HL-60 (cell line): ENCODE measurements around the gene ARG1.
"Not testable (repeated sequence)": the region's sequence is repeated elsewhere in the genome, so short reads cannot be mapped to it uniquely, and the experiment has no call there.

Experiments
- DNase-seq, 2 experiments: peaks; one replicate each; pipeline ENCODE4 v3.0.0-alpha.2; 2010 to 2020; ENCODE audit warnings: low read depth in 1 of 2, low spot score in 1 of 2
- H3K27ac ChIP-seq: fragments of 250-450 bp; sonication (Bioruptor Pico); replicated peaks from 2 replicates; pipeline ENCODE4 v1.5.1; 2020; ENCODE audit warnings: mild to moderate bottlenecking, moderate library complexity
- H3K27me3 ChIP-seq: fragments of 250-450 bp; sonication (Bioruptor Pico); 2 replicates; pipeline ENCODE4 v1.5.1; 2021; ENCODE audit warnings: mild to moderate bottlenecking, moderate library complexity; ENCODE audit not compliant: insufficient read depth, poor library complexity, severe bottlenecking
- H3K4me3 ChIP-seq: replicated peaks from 2 replicates; pipeline ENCODE4 v1.5.1; 2011; ENCODE audit warnings: mild to moderate bottlenecking, control low read depth, low read length; ENCODE audit not compliant: insufficient read depth
- CTCF ChIP-seq: IDR thresholded peaks from one replicate; pipeline ENCODE4 v1.5.1; 2011; ENCODE audit warnings: low read length, control low read depth, inconsistent platforms; ENCODE audit not compliant: insufficient read depth
- GABPA ChIP-seq: IDR thresholded peaks from 2 replicates; pipeline ENCODE4 v1.6.1; 2012; ENCODE audit warnings: low read depth
- POLR2AphosphoS5 ChIP-seq: IDR thresholded peaks from 2 replicates; pipeline ENCODE4 v1.6.1; 2012; ENCODE audit warnings: low read depth
- REST ChIP-seq: IDR thresholded peaks from 2 replicates; pipeline ENCODE4 v1.6.1; 2012; ENCODE audit warnings: low read depth; ENCODE audit not compliant: insufficient replicate concordance
- SPI1 ChIP-seq: IDR thresholded peaks from 2 replicates; pipeline ENCODE4 v1.6.1; 2012; ENCODE audit warnings: low read depth, mild to moderate bottlenecking, borderline replicate concordance

ARG1 gene

GRCh38 chr6:131532580-131533039 lies 40.4 kb upstream of the ARG1 start:
- no peak for TF ChIP-seq GABPA
- no peak for TF ChIP-seq CTCF
- no peak for TF ChIP-seq SPI1
- no peak for TF ChIP-seq POLR2AphosphoS5
- peaks cover 2% of the 10 kb centered on the region for H3K27me3 ChIP-seq
- DNase-seq, result no peak
- H3K27ac ChIP-seq, result no peak overlapping the region
- H3K4me3 ChIP-seq, result no peak overlapping the region

GRCh38 chr6:131538615-131539014 lies 34.4 kb upstream of the ARG1 start:
- DNase-seq, H3K4me3 ChIP-seq, H3K27ac ChIP-seq, H3K27me3 ChIP-seq: not testable (repeated sequence)

GRCh38 chr6:131545317-131545716 lies 27.7 kb upstream of the ARG1 start:
- H3K4me3 ChIP-seq, result no peak overlapping the region
- TF ChIP-seq CTCF, result no peak
- no peak for TF ChIP-seq SPI1
- no peak for TF ChIP-seq POLR2AphosphoS5
- no peak for TF ChIP-seq REST
- no peak for TF ChIP-seq GABPA
- no peak for DNase-seq
- no peak overlapping the region for H3K27ac ChIP-seq
- H3K27me3 ChIP-seq, result peaks cover 2% of the 10 kb centered on the region

- Histone ChIP-seq H3K4me3 (no peak overlapping the region), H3K27ac (no peak overlapping the region), H3K27me3 (peaks cover 2% of the 10 kb centered on the region)
- DNase-seq, result no peak
- TF ChIP-seq SPI1 (no peak), POLR2AphosphoS5 (no peak), CTCF (no peak), REST (no peak), GABPA (no peak)
These were observed 25.5 kb upstream of the ARG1 start for GRCh38 chr6:131547488-131547887.
